GM23338 (cell line): ENCODE measurements around the gene PRM3. TPM values are rescaled to one million over a fixed set of nuclear protein-coding genes. Genes with fewer than 3 reads are reported as not detected.
A peak's percentile ranks its signal among the peaks of the same experiment; 100 is the strongest.

Experiments
- ATAC-seq: fragments of 200-7000 bp; cut with Tn5 transposase; 3 replicates; pipeline ENCODE4 v1.9.1; 2020
- DNase-seq: peaks from one replicate; pipeline ENCODE4 v3.0.0-alpha.2; 2015; ENCODE audit warnings: low spot score
- H2AFZ ChIP-seq: fragments of 200-600 bp; sonication (generic); 2 replicates; pipeline ENCODE4 v1.8.0; 2016; ENCODE audit warnings: antibody characterized with exemption, mild to moderate bottlenecking, moderate library complexity
- H3F3A ChIP-seq: fragments of 200-600 bp; sonication (generic); replicated peaks from 2 replicates; pipeline ENCODE4 v1.8.0; 2017; ENCODE audit warnings: antibody characterized with exemption, mixed run types, low read depth
- H3K27ac ChIP-seq: fragments of 200-600 bp; sonication (generic); 2 replicates; pipeline ENCODE4 v1.6.1; 2016; ENCODE audit warnings: low read depth
- H3K27me3 ChIP-seq: fragments of 200-600 bp; sonication (generic); 2 replicates; pipeline ENCODE4 v1.8.0; 2016; ENCODE audit warnings: mild to moderate bottlenecking, mixed run types, moderate library complexity; ENCODE audit not compliant: insufficient read depth
- H3K36me3 ChIP-seq: fragments of 200-600 bp; sonication (generic); 2 replicates; pipeline ENCODE4 v1.8.0; 2016; ENCODE audit warnings: mild to moderate bottlenecking; ENCODE audit not compliant: insufficient read depth
- H3K4me1 ChIP-seq: fragments of 200-600 bp; sonication (generic); 2 replicates; pipeline ENCODE4 v1.8.0; 2016; ENCODE audit warnings: mild to moderate bottlenecking, moderate library complexity; ENCODE audit not compliant: insufficient read depth
- H3K4me2 ChIP-seq: fragments of 200-600 bp; sonication (generic); 2 replicates; pipeline ENCODE4 v1.7.1; 2017; ENCODE audit warnings: mixed run types
- H3K4me3 ChIP-seq: fragments of 200-600 bp; sonication (generic); 2 replicates; pipeline ENCODE4 v1.6.1; 2016; ENCODE audit warnings: mixed run types
- H3K79me2 ChIP-seq: fragments of 200-600 bp; sonication (generic); replicated peaks from 2 replicates; pipeline ENCODE4 v1.8.0; 2017; ENCODE audit warnings: mild to moderate bottlenecking; ENCODE audit not compliant: insufficient read depth
- H3K9me2 ChIP-seq: fragments of 200-600 bp; sonication (generic); 2 replicates; pipeline ENCODE4 v1.8.0; 2017; ENCODE audit not compliant: insufficient read depth
- H4K20me1 ChIP-seq: fragments of 200-600 bp; sonication (generic); replicated peaks from 2 replicates; pipeline ENCODE4 v1.8.0; 2017; ENCODE audit warnings: mild to moderate bottlenecking; ENCODE audit not compliant: insufficient read depth
- H3K27ac Mint-ChIP-seq: 2 replicates; pipeline ENCODE4 v1.8.0; 2020; ENCODE audit warnings: inconsistent platforms, mild to moderate bottlenecking, moderate library complexity, mixed read lengths
- H3K27me3 Mint-ChIP-seq: 3 replicates; pipeline ENCODE4 v1.8.0; 2022; ENCODE audit warnings: low read depth, mild to moderate bottlenecking, moderate library complexity, mixed read lengths, inconsistent platforms; ENCODE audit not compliant: insufficient read depth, poor library complexity
- H3K36me3 Mint-ChIP-seq: 3 replicates; pipeline ENCODE4 v1.8.0; 2021; ENCODE audit warnings: low read depth, mild to moderate bottlenecking, inconsistent platforms, moderate library complexity, mixed read lengths
- H3K4me1 Mint-ChIP-seq: 3 replicates; pipeline ENCODE4 v1.8.0; 2020; ENCODE audit warnings: mild to moderate bottlenecking, inconsistent platforms, mixed read lengths
- H3K4me3 Mint-ChIP-seq: 3 replicates; pipeline ENCODE4 v1.8.0; 2021; ENCODE audit warnings: moderate library complexity, mild to moderate bottlenecking, inconsistent platforms, mixed read lengths
- H3K9me3 Mint-ChIP-seq: 3 replicates; pipeline ENCODE4 v1.8.0; 2020; ENCODE audit warnings: moderate library complexity, mild to moderate bottlenecking, inconsistent platforms, mixed read lengths
- CREB1 ChIP-seq: fragments of 250-450 bp; sonication (Bioruptor Pico); IDR thresholded peaks from 2 replicates; pipeline ENCODE4 v1.5.0; 2020; ENCODE audit warnings: low read depth, mild to moderate bottlenecking, moderate library complexity
- CTCF ChIP-seq, 2 experiments: fragments of 200-600 bp in 1 of 2; sonication (generic) in 1 of 2; conservative IDR thresholded peaks; 2 replicates each; pipeline versions ENCODE4 v1.5.1 to v1.6.1; 2016 to 2017; ENCODE audit warnings: antibody characterized with exemption in 2 of 2, low read depth in 2 of 2, mild to moderate bottlenecking in 2 of 2, moderate library complexity in 1 of 2
- ETS1 ChIP-seq: IDR thresholded peaks from 2 replicates; pipeline ENCODE4 v1.6.1; 2016; ENCODE audit warnings: antibody characterized with exemption
- EZH2 ChIP-seq: fragments of 200-600 bp; sonication (generic); IDR thresholded peaks from one replicate; pipeline ENCODE4 v1.8.0; 2017; ENCODE audit warnings: antibody characterized with exemption, mild to moderate bottlenecking, low read depth; ENCODE audit not compliant: unreplicated experiment
- EZH2phosphoT487 ChIP-seq: fragments of 200-600 bp; sonication (generic); IDR thresholded peaks from one replicate; pipeline ENCODE4 v1.8.1; 2018; ENCODE audit warnings: antibody characterized with exemption; ENCODE audit not compliant: unreplicated experiment
- JUNB ChIP-seq: IDR thresholded peaks from one replicate; pipeline ENCODE4 v1.6.1; 2016; ENCODE audit warnings: antibody characterized with exemption; ENCODE audit not compliant: unreplicated experiment
- NANOG ChIP-seq: IDR thresholded peaks from 2 replicates; pipeline ENCODE4 v1.6.1; 2016; ENCODE audit warnings: antibody characterized with exemption, borderline replicate concordance
- POLR2AphosphoS5 ChIP-seq: IDR thresholded peaks from 2 replicates; pipeline ENCODE4 v1.6.1; 2016; ENCODE audit warnings: antibody characterized with exemption, low read depth
- REST ChIP-seq: IDR thresholded peaks from one replicate; pipeline ENCODE4 v1.6.1; 2018; ENCODE audit warnings: antibody characterized with exemption; ENCODE audit not compliant: unreplicated experiment
- STAT1 ChIP-seq: IDR thresholded peaks from one replicate; pipeline ENCODE4 v1.6.1; 2016; ENCODE audit warnings: antibody characterized with exemption; ENCODE audit not compliant: unreplicated experiment
- ZNF114 ChIP-seq: fragments of 250-450 bp; sonication (Bioruptor Pico); IDR thresholded peaks from 2 replicates; pipeline ENCODE4 v1.5.0; 2020; ENCODE audit warnings: mild to moderate bottlenecking, moderate library complexity
- ZNF331 ChIP-seq: fragments of 250-450 bp; sonication (Bioruptor Pico); IDR thresholded peaks from 2 replicates; pipeline ENCODE4 v1.5.0; 2020; ENCODE audit warnings: low read depth, mild to moderate bottlenecking, moderate library complexity
- ZNF462 ChIP-seq: fragments of 250-450 bp; sonication (Bioruptor Pico); IDR thresholded peaks from 2 replicates; pipeline ENCODE4 v1.5.0; 2020; ENCODE audit warnings: mild to moderate bottlenecking, moderate library complexity
- polyA plus RNA-seq: library from polyadenylated mRNA; unstranded; fragments of >200 nt; fragmentation: Nextera tagmentation; extraction: Ambion mirVana; gene quantifications from 2 replicates; pipeline ENCODE4 v1.2.1, GENCODE V29; 2016
- total RNA-seq: library from RNA; depleted of rRNA; stranded (reverse); fragments of >200 nt; shearing (Covaris generic); gene quantifications from 2 replicates; pipeline ENCODE4 v1.2.3, GENCODE V29; 2014

PRM3 gene
- total and polyA plus RNA-seq, 2 experiments from 2014 or later = not detected

GRCh38 chr16:11296351-11296705 is 22.9 kb upstream of the PRM3 start:
- H4K20me1 ChIP-seq = no peaks in the 10 kb centered on the region
- no peaks in the 10 kb centered on the region for H3K9me2 ChIP-seq
- Mint-ChIP-seq H3K4me1 (peaks cover 19% of the 10 kb centered on the region), H3K36me3 (no peaks in the 10 kb centered on the region), H3K27me3 (no peaks in the 10 kb centered on the region), H3K9me3 (no peaks in the 10 kb centered on the region), H3K27ac (0 out of 2 replicates have a peak overlapping the region, but pooled peaks have one; percentile 23), H3K4me3 (no peak overlapping the region)
- peak overlapping the region; percentile 96; the same call in 1 of the 2 replicates for H2AFZ ChIP-seq
- DNase-seq (no peak), ATAC-seq (no peak)
- H3K4me1 ChIP-seq = peaks cover 21% of the 10 kb centered on the region
- peaks cover 7% of the 10 kb centered on the region; the same call in 1 of the 2 replicates for H3F3A ChIP-seq
- no peak overlapping the region for H3K27ac ChIP-seq
- TF ChIP-seq ETS1 (no peak), POLR2AphosphoS5 (no peak), REST (no peak), ZNF331 (no peak), ZNF462 (CRISPR knock-in tag) (no peak), ZNF114 (no peak), CTCF (conservative IDR thresholded peaks at IDR 0.05; ENCODE audit: low read depth in 2 of 2) (no peak), EZH2 (no peak), CREB1 (CRISPR knock-in tag) (no peak), JUNB (no peak), EZH2phosphoT487 (no peak), STAT1 (no peak), NANOG (no peak)
- no peak overlapping the region for H3K4me3 ChIP-seq
- no peaks in the 10 kb centered on the region for H3K79me2 ChIP-seq
- H3K27me3 ChIP-seq = no peaks in the 10 kb centered on the region
- no peaks in the 10 kb centered on the region for H3K36me3 ChIP-seq
- H3K4me2 ChIP-seq = no peak overlapping the region
